HS-27A (cell line): Measurements from ENCODE around the gene C10orf105.

ENCODE experiments used
- DNase-seq: peaks from one replicate; pipeline ENCODE4 v3.0.0-alpha.2; 2012; ENCODE audit warnings: low read depth, missing footprints

Gene C10orf105

GRCh38 chr10:71719464-71720201 is at the start of gene C10orf105:
TSS of gene C10orf105 (minus strand) at chr10:71719778. CDS start at chr10:71716337, 3,441 bp downstream.
- DNase-seq, result no peak

- DNase-seq, result no peak
These were observed 48.0 kb upstream of the C10orf105 start for GRCh38 chr10:71767420-71768035.

GRCh38 chr10:71766717-71767419 is 47.3 kb upstream of the C10orf105 start:
- DNase-seq, result peak; percentile 83

GRCh38 chr10:71765906-71766716 is 46.5 kb upstream of the C10orf105 start:
- DNase-seq, result no peak

- DNase-seq, result no peak
These were observed 45.8 kb upstream of the C10orf105 start for GRCh38 chr10:71765176-71765904.

GRCh38 chr10:71763352-71764127 is 44.0 kb upstream of the C10orf105 start:
- DNase-seq, result no peak

GRCh38 chr10:71762324-71762723 is 42.7 kb upstream of the C10orf105 start:
- no peak for DNase-seq

GRCh38 chr10:71761541-71762113 is 42.0 kb upstream of the C10orf105 start:
- no peak for DNase-seq

- DNase-seq, result no peak
These were observed 41.5 kb upstream of the C10orf105 start for GRCh38 chr10:71761105-71761511.

- no peak for DNase-seq
These were observed 37.9 kb upstream of the C10orf105 start for GRCh38 chr10:71757399-71757922.

GRCh38 chr10:71756311-71757191 is 37.0 kb upstream of the C10orf105 start:
- DNase-seq, result no peak

- no peak for DNase-seq
These were observed 35.8 kb upstream of the C10orf105 start for GRCh38 chr10:71755179-71755879.

GRCh38 chr10:71754562-71754961 is 35.0 kb upstream of the C10orf105 start:
- no peak for DNase-seq

GRCh38 chr10:71753960-71754505 is 34.5 kb upstream of the C10orf105 start:
- DNase-seq, result no peak

- DNase-seq, result no peak
These were observed 33.7 kb upstream of the C10orf105 start for GRCh38 chr10:71753091-71753959.

- DNase-seq, result no peak
These were observed 33.0 kb upstream of the C10orf105 start for GRCh38 chr10:71752391-71753090.
